Measurements from ENCODE around the gene PRKG2. TPM values are rescaled to one million over a fixed set of nuclear protein-coding genes. Genes with fewer than 3 reads are reported as not detected.
"Not testable (repeated sequence)": the region's sequence is repeated elsewhere in the genome, so short reads cannot be mapped to it uniquely, and the experiment has no call there.

PRKG2 gene, protein sequence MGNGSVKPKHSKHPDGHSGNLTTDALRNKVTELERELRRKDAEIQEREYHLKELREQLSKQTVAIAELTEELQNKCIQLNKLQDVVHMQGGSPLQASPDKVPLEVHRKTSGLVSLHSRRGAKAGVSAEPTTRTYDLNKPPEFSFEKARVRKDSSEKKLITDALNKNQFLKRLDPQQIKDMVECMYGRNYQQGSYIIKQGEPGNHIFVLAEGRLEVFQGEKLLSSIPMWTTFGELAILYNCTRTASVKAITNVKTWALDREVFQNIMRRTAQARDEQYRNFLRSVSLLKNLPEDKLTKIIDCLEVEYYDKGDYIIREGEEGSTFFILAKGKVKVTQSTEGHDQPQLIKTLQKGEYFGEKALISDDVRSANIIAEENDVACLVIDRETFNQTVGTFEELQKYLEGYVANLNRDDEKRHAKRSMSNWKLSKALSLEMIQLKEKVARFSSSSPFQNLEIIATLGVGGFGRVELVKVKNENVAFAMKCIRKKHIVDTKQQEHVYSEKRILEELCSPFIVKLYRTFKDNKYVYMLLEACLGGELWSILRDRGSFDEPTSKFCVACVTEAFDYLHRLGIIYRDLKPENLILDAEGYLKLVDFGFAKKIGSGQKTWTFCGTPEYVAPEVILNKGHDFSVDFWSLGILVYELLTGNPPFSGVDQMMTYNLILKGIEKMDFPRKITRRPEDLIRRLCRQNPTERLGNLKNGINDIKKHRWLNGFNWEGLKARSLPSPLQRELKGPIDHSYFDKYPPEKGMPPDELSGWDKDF
- 0.06 TPM in 2 replicates for total RNA-seq (2014; rRNA removed)
- polyA plus RNA-seq (2012): 0.01 TPM

DNA sequence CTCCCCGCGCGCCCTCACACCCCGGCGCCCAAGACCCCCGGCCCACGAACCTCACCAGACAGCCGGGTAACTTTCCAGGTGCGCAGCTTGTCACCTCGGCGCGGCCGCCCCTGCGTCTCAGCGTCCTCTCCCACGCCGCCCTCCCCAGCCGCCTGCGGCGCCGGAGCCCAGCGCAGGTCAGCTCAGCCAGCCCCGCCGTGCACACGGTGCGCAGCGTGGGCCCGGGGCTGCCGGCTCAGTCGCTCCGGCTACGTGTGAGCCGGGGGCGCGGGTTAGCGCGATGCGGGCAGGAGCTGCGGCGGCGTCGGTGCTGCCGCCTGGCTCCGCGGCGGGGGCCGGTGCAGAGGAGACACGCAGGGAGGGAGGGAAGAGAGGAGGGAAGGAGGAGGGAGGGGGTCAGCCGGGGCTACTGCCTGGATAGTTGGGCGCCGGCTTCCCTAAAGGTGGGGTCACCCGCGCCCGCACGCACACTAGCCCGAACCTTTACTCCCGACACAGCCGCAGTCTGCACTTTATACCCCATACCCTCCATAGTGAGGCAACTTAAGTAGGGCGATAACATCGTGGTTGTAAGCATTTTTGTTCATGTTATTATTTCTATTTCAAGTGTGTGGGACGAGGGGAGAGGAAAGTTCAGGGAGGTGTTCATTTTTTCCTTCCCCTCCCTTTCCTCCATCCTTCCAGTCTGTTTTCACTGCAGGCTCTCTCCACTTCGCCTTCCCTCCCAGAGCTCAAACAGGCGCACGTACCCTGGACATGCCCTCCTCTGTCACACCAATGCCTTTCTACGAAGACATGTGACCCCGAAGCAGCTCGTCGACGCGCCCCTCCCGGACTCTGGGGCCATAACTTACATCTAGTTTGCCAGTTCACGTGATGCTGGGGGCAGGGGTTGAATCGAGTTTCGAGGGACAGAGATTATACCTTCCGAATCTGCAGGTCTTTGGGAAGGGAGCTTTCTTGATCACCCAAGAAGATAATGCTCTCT is at the start of gene PRKG2:
PRKG2 (minus strand) TSS at position 342 of the 988 bp plus-strand sequence. CDS start 10,175 bp downstream, outside the sequence.
- DNase-seq (ENCODE audit: low read depth): peak; percentile 28

DNA sequence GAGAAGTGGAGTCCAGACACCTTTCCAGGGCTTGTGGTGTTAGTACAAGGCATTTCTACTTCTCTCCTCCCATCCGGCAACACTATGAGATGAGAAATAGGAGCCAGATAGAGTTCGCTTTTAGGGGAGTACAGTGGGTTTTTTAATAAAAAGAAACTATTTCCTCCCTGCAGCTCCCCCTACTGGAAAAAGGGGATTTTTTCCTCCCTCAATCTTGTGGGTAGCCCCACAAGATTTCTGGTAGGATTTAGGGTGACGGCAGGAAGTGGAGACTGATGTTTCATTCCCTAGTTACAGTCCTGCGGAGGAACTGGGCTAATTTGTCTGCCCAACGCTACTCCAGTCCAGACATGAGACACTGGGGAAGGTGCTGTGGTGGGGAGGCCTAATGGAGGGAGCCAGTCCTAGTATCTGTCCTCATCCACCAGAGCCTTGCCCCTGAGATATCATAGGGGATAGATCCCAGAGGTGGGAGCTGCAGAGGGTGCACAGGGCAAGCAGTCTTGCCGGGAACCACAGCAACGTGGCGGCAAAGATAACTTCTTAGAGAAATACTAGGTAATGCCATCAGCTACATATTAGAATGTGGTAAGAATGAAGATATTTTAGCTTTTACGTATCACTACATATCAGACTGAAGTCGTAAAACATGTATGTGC is 45.5 kb upstream of the PRKG2 start:
- DNase-seq (ENCODE audit: low read depth): peak; percentile 13

DNA sequence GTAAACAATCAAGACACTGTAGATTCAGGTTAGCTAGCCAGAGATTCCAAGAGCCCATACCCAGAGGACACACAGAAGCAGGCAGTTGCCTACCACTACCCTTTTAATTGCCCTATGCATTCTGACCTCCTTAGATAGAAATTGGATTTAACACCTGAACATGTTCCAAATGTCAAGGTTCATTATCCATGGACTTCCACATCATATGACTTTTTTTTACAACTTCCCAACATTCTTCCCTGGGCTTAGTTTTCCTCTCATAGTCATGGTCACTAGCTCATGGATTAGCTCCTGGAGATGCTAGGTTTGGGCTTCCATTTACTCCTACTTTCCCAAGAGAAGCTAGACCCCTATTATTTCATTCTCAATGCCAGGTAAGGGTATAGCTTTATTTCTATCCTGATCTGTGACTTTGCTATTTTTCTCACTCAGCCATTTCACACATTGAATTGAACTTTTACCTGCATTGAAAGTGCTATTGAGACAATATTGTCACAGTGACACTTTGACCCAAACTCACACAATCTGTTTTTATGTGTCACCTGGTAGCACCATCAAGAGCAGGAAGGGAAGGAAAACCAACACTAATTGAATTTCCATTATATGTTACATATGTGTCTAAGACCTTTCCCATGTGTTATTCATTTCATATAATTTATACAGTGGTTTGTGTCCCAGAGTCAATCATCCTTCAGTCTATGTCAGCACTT is 44.0 kb upstream of the PRKG2 start:
- DNase-seq (ENCODE audit: low read depth): no peak

DNA sequence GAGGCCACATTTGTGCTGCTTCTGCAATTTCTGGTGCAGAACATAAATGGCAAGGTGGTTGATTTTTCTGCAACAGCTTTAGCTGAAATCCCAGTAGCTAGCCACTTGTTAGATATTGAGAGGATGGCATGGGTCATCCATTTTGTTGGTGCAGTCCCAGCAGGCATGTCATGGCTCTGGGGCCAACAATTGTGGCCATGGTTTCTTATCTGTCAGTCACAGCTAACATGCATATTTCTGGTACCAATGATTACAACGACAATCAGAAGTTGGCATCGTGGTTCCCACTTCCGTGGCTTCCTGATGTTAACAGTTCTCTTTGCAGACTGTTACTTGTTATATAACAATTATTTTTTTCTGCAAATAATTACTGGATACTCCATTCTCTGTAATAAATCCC is 42.8 kb upstream of the PRKG2 start:
- no peak for DNase-seq (ENCODE audit: low read depth)

DNA sequence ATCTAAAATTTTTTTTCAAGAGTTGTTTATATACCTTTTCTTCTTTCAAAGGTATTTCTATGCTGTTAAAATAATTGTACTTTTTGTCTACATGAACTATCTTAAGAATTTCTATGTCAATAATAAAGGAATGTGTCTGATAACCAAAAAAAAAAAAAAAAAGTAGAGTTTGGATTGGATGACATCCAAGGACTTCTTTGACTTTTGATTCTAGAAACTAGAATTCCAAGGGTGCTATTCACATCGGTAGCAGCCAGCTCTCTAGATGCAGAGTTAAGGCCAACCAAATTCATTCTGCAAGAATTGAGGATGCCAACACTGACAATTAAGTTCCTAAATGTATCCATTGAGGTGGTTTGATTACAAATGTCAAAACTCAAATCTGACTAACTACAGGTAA is 42.0 kb upstream of the PRKG2 start:
- DNase-seq (ENCODE audit: low read depth): peak; percentile 61

DNA sequence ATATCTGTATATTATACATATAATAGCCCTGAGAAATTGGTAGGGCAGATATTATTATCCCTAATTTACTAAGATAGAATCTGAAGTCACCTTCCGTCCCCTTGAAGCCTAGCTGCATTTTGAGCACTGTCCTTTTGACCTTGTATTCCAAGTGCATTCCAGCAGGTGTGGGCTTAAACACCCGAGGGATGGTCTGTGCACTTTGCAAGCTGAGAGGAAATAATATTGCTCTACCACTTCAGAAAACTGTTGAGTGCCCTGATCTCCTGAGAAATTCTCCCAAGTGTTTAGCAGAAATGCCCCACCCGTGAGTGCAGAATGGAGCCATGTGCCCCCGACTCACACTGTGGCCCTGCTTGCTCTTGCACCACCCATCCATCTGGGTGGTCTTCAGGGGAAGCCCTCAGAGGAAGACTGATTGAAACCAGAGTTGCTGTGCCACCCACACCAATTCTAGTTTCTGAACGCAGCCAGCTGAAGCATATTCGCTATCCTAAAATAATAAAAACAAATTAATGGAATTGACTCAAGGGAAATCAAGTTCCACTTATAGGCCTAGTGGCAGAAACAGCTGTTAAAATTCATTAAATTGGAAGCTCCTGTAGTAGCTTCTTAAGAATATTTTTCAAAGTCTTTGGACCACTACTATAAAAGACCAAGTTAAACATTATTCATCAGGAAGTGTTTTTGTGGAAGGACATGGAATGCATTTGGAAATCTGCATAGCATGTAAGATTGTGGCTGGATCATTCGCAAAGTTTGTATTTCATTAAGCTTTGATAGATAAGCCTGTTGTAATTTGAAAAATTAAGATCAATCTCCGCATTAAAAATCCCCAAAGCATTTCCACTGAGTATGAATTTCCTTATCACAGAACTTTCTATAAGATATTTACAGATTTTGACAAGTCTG is 41.3 kb upstream of the PRKG2 start:
- peak; percentile 37 for DNase-seq (ENCODE audit: low read depth)

DNA sequence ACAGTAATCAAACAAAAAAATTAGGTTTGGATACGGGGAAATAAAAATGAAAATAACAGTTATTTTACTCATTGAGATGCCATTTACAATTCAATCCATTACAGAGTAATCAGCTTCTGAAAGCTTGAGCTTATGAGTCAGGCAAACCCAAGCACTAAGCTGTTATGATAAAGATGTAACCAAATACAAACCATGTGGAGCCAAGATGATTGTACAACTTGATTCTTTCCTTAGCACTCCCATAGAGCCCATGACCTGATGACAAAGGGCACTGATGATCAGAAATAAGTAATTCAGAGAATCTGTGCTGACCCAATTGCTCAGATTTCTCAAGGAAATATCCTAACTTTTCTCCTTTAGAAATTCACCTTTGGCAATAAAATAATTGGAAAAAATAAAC is 40.5 kb upstream of the PRKG2 start:
- peak; percentile 79 for DNase-seq (ENCODE audit: low read depth)

DNA sequence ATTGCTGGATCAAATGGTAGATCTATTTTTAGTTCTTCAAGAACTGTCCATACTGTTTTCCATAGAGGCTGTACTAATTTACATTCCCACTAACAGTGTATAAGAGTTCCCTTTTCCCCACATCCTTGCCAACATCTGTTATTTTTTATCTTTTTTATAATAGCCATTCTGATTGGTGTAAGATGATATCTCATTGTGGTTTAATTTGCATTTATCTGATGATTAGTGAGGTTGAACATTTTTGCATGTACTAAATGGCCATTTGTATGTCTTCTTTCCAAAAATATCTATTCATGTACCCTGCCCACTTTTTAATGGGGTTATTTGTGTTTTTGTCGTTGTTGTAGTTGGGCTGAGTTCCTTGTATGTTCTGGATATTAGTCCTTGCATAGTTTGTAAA is 35.4 kb upstream of the PRKG2 start:
- no peak for DNase-seq (ENCODE audit: low read depth)

DNA sequence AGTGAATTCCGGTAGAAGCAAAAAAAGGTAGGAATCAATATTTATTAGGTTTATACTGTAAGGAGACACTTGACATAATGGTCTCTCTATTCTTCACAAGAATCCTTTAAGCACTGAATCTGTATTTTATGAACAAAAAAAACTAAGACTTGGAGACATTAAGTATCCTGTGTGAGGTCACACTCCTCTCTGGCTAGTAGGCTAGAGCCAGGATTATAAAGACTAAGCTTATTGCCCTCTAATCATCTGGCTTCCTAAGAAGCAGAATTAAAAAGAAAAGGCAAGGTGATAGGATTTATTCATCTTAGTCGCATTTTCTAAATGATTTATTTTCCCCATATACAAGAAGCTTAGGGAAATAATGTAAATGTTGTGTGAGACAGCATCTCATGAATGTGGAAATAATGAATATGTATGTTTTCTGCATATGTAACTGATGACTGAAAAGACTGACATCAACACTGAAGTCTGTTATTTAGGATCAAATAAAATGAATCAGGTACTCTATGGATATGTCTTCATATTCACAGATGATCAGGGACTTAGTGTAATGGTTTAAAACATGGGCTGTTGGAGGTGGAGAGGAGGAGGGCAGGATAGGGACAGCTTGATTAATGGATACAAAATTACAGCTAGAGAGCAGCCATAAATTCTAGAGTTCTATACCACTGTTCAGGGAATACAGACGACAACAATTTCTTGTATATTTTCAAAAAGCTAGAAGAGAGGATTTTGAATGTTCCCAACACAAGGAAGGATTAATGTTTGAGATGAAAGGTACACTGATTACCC is 30.4 kb upstream of the PRKG2 start:
- no peak for DNase-seq (ENCODE audit: low read depth)

DNA sequence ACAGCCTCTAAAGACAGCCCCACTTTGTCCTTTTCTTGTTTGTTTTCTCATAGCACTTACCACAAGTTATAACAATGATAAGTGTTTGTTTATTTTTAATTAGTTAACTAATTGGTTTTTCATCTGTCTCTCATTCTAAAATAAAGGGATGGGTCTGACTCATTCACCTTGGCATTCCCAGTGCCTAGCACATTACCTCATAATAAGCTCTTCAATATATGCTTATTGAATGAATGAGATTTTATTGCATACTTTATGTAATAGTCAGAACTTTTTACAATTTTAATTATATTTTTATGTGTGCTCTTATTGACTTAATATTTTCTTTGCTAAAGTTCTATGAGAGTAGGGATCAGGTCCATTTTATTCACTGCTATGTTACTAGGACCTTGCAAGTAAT is 22.8 kb upstream of the PRKG2 start:
- DNase-seq (ENCODE audit: low read depth): no peak

DNA sequence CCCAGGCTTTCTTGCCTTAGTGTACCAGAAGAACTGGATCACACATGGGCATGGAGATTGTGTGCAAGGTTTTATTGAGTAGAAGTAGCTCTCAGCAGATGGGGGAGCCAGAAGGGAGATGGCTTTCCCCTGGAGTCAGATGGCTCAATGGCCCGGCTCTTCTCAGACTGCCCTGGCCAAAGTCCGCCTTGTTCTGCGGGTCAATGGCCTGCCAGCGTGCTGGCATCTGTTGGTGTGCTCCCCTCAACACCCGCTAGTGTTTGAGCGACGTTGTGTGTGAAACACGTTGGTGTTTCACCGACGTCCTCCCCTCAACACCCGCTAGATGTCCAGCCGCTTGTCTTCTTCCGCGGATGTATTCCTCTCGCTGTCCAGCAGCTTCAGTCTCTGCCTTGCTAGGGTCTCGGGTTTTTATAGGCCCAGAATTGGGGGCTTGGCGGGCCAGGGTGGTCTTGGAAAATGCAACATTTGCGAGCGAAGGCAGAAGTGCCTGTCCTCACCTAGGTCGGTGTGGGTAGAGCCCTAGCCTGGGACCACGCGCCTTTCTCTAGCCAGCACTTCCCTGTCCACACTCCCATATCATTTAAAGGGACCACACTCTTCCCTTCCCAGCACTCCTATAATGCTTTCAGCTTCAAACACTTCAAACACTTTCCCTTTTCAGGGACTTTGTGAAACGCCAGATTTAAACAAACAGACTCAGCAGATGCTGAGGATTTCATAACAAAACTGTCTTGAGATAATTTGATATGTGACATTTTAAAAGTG is 21.1 kb upstream of the PRKG2 start:
- no peak for DNase-seq (ENCODE audit: low read depth)

DNA sequence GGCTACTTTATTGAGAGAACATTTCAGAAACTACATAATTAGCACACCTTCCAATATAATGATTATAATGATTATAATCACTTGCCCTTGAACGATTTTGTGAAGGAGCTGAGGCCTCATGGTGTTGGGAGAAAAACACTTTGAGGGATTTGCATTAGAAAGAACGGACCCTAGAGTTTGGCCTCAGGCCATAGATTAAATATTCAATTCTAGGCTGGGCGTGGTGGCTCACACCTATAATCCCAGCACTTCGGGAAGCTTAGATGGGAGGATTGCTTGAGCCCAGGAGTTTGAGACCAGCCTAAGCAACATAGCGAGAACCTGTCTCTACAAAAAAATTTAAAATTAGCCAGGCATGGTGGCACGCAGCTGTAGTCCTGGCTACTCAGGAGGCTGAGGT is 12.9 kb upstream of the PRKG2 start:
- no peak for DNase-seq (ENCODE audit: low read depth)

DNA sequence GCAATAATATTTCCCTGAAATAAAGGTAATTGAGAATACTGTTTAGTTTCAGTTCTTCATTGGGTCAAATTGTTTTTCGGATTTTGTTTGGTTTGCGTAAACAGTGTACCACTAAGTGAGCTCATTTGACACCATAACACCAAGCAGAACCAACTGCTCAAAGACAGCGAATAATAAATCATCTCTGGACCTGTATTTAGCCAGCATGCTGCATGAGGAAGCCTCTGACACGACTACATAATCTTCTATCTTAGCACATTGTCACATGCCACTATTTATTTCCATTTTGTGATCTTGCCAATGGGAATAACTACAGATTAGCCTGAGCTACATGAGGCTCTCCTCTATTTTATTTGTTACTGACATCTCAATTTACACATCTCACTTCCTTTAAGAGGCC is 12.1 kb upstream of the PRKG2 start:
- no peak for DNase-seq (ENCODE audit: low read depth)

DNA sequence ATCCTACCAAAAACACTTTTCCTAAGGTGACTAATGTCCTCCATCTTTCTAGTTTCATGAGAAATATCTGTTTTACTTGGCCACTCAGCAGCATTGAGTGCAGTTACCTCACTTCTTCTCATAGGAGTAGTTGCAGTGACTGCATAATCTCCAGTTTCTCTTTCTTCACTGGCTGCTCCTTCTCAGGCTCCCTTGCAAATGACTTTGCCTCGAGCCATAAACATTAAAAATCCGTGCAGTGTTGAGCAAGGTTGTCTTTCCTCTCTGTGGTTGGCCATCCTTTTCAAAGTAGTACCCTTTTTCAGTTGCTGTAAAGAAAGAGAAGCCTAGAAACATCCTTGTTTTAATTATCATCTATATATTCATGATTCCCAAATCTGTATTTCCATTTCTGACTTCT is 10.2 kb upstream of the PRKG2 start:
- DNase-seq (ENCODE audit: low read depth): no peak

DNA sequence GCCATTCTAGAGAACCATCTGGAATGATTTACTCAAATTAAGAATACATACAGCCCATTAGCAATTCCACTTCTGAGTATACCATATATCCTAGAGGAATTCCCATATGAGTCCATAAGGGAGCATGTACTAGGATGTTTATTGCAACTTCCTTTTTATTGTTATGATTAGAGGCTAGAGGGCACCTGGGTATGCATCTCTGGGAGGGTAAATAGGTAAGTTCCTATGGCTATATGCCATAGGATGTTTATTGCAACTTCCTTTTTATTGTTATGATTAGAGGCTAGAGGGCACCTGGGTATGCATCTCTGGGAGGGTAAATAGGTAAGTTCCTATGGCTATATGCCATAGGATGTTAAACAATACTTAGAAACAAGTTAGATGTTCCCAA is 7.1 kb upstream of the PRKG2 start:
- not testable (repeated sequence) for DNase-seq (ENCODE audit: low read depth)

DNA sequence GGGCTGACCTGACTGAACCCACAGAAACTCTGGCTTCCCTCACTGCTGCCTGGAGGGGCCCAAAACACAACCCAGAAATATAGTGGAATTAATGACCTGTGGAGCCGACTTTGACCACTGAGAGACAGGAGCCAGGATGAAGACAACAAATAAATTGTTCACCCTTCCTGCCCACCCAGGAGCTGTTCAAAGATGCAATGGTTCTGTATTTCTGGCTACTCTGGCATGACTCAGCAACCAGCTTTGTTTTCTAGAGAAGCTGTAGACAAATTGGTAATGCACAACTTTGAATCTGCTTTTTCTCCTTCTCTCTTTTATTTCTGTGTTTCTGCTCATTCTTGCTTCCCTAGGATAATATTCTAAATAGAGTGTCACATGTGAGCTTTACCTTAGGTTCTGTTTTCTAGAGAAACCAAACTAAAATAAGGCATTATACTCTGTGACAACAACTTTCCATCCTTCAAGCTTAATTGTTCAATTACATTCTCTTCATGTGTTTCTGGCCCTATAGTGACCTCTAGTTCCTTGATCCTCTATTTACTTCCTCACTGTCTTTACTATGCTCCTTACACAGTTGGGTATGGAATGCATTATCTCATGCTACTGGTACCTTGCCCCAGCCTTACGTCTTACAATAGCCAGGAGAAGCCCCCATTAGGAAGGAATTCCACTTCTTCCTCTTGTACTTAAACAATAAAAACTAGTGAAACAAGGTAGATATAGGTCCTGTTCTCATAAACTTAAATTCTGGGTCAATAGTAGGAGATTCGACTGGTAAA is 6.5 kb upstream of the PRKG2 start:
- peak; percentile 13 for DNase-seq (ENCODE audit: low read depth)

DNA sequence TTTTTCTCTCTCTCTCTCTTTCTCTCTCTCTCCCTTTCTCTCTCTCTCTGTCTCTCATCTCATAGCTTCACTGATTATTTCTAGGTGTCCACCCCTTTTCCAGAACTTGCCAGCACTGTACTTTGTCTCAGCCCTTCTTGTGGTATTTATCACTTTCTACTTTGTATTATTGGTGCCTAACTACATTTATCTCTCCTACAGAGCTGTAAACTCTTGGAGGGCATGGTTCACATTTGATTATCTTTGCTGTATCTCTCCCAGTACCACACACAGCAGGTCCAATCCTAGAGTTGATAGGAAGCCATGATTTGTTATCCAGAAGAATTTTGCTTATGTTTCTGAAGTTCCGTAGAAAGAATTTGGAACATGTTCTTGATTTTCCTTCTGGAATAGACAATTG is 5.2 kb upstream of the PRKG2 start:
- DNase-seq (ENCODE audit: low read depth): no peak
